Bronchial epithelial cell (primary cell): ENCODE data around the gene MUC5AC. TPM values are rescaled to one million over a fixed set of nuclear protein-coding genes. Genes with fewer than 3 reads are reported as not detected.

ENCODE experiments used
- DNase-seq: peaks from one replicate; pipeline ENCODE4 v3.0.0-alpha.2; 2010; ENCODE audit warnings: low read depth
- FAIRE-seq: peaks from 2 replicates; lab custom pipeline; 2011; peaks lifted over from hg19 to GRCh38; lab: Jason Lieb, UNC
- H3K27me3 ChIP-seq: 2 replicates; pipeline ENCODE4 v1.5.1; 2011; ENCODE audit warnings: low read length; ENCODE audit not compliant: control insufficient read depth, insufficient read depth
- H3K36me3 ChIP-seq: 2 replicates; pipeline ENCODE4 v1.5.1; 2011; ENCODE audit warnings: low read length; ENCODE audit not compliant: control insufficient read depth, insufficient read depth
- H3K4me3 ChIP-seq: 2 replicates; pipeline ENCODE4 v1.5.1; 2011; ENCODE audit warnings: mild to moderate bottlenecking, low read depth, low read length, control low read depth
- CTCF ChIP-seq: IDR thresholded peaks from 2 replicates; pipeline ENCODE4 v1.5.1; 2011; ENCODE audit warnings: mild to moderate bottlenecking, moderate library complexity, low read length, control low read depth, inconsistent platforms; ENCODE audit not compliant: insufficient read depth, severe bottlenecking
- total RNA-seq: library from RNA; depleted of rRNA; stranded (reverse); fragments of >200 nt; gene quantifications from 2 replicates; pipeline ENCODE4 v1.2.1, GENCODE V29; 2014

The MUC5AC gene
- total RNA-seq, 1 donor from 2014 or later = under 0.01 TPM

GRCh38 chr11:1204381-1205101, 46.8 kb downstream of the MUC5AC start:
- Histone ChIP-seq H3K4me3 (no peak overlapping the region), H3K36me3 (no peaks in the 10 kb centered on the region), H3K27me3 (peaks cover 8% of the 10 kb centered on the region)
- FAIRE-seq (no peak), DNase-seq (no peak)
- no peak for TF ChIP-seq CTCF

GRCh38 chr11:1205121-1205986, 47.6 kb downstream of the MUC5AC start:
- FAIRE-seq (peak; percentile 40), DNase-seq (no peak)
- no peak overlapping the region for H3K4me3 ChIP-seq
- peaks cover 3% of the 10 kb centered on the region for H3K27me3 ChIP-seq
- no peak for TF ChIP-seq CTCF
- no peaks in the 10 kb centered on the region for H3K36me3 ChIP-seq

GRCh38 chr11:1205987-1206331, 48.2 kb downstream of the MUC5AC start:
- FAIRE-seq (no peak), DNase-seq (no peak)

GRCh38 chr11:1206391-1207271, 48.9 kb downstream of the MUC5AC start:
- no peaks in the 10 kb centered on the region for H3K36me3 ChIP-seq
- no peak for TF ChIP-seq CTCF
- no peak overlapping the region for H3K4me3 ChIP-seq
- no peak for DNase-seq
- FAIRE-seq = no peak
- H3K27me3 ChIP-seq = peaks cover 1% of the 10 kb centered on the region

More at GRCh38 chr11:1205987-1206331, 48.2 kb downstream of the MUC5AC start:
- Histone ChIP-seq H3K27me3 (peaks cover 1% of the 10 kb centered on the region), H3K4me3 (no peak overlapping the region), H3K36me3 (no peaks in the 10 kb centered on the region)
- no peak for TF ChIP-seq CTCF

- Histone ChIP-seq H3K36me3 (no peaks in the 10 kb centered on the region), H3K27me3 (peaks cover 1% of the 10 kb centered on the region), H3K4me3 (no peak overlapping the region)
- FAIRE-seq (no peak), DNase-seq (no peak)
- no peak for TF ChIP-seq CTCF
Observed at GRCh38 chr11:1207401-1208143, 49.8 kb downstream of the MUC5AC start.
